HG03060 (cell line): Measurements from ENCODE around the gene YOD1.
"Not testable (repeated sequence)": the region's sequence is repeated elsewhere in the genome, so short reads cannot be mapped to it uniquely, and the experiment has no call there.

Experiments used
- ATAC-seq: cut with Tn5 transposase; IDR thresholded peaks from one replicate; pipeline ENCODE4 v1.9.1; 2021; ENCODE audit warnings: low read depth, moderate number of reproducible peaks; ENCODE audit not compliant: unreplicated experiment

YOD1 gene

GRCh38 chr1:207050480-207051190 lies 373 bp downstream of the YOD1 start:
- no peak for ATAC-seq

- ATAC-seq = no peak
These were observed 1.0 kb downstream of the YOD1 start for GRCh38 chr1:207049974-207050391.

GRCh38 chr1:207049514-207049913 lies 1.5 kb downstream of the YOD1 start:
- ATAC-seq = no peak

- ATAC-seq = no peak
These were observed 2.0 kb downstream of the YOD1 start for GRCh38 chr1:207049054-207049453.

GRCh38 chr1:207048041-207048440 lies 3.0 kb downstream of the YOD1 start:
- no peak for ATAC-seq

GRCh38 chr1:207047505-207047904 lies 3.5 kb downstream of the YOD1 start:
- no peak for ATAC-seq

GRCh38 chr1:207045453-207045852 lies 5.6 kb downstream of the YOD1 start:
- no peak for ATAC-seq

GRCh38 chr1:207041397-207041796 lies 9.6 kb downstream of the YOD1 start:
- not testable (repeated sequence) for ATAC-seq

- ATAC-seq = no peak
These were observed 10.9 kb downstream of the YOD1 start for GRCh38 chr1:207040181-207040533.

- no peak for ATAC-seq
These were observed 11.4 kb downstream of the YOD1 start for GRCh38 chr1:207039380-207040180.

GRCh38 chr1:207036865-207037264 lies 14.1 kb downstream of the YOD1 start:
- no peak for ATAC-seq

- no peak for ATAC-seq
These were observed 15.0 kb downstream of the YOD1 start for GRCh38 chr1:207035877-207036551.

GRCh38 chr1:207034998-207035397 lies 16.0 kb downstream of the YOD1 start:
- ATAC-seq = no peak

- no peak for ATAC-seq
These were observed 16.8 kb downstream of the YOD1 start for GRCh38 chr1:207034208-207034607.

GRCh38 chr1:207033302-207033701 lies 17.7 kb downstream of the YOD1 start:
- no peak for ATAC-seq

- ATAC-seq = no peak
These were observed 18.4 kb downstream of the YOD1 start, which contains the start of gene C1orf116 for GRCh38 chr1:207032528-207033017. Gene C1orf116 (minus strand): TSS chr1:207032756. CDS start chr1:207027598, 5,158 bp downstream.

GRCh38 chr1:207031632-207032264 lies 19.3 kb downstream of the YOD1 start:
- no peak for ATAC-seq

- ATAC-seq = no peak
These were observed 20.0 kb downstream of the YOD1 start for GRCh38 chr1:207031016-207031415.

GRCh38 chr1:207030522-207031009 lies 20.4 kb downstream of the YOD1 start:
- ATAC-seq = no peak

GRCh38 chr1:207029701-207030521 lies 21.1 kb downstream of the YOD1 start:
- no peak for ATAC-seq
